GM20000 (cell line): ENCODE data around the gene C8A.

Experiments
- DNase-seq: peaks from one replicate; pipeline ENCODE4 v3.0.0; 2012; ENCODE audit warnings: low spot score
- CTCF ChIP-seq: IDR thresholded peaks from 2 replicates; pipeline ENCODE4 v1.5.1; 2012; ENCODE audit warnings: mild to moderate bottlenecking, control low read depth; ENCODE audit errors: extremely low read depth, missing control alignments

The C8A gene

GRCh38 chr1:56967355-56967754 is 112.8 kb downstream of the C8A start:
- TF ChIP-seq CTCF = no peak
- no peak for DNase-seq
